H1 (cell line): ENCODE data around the gene PCNP. TPM values are rescaled to one million over a fixed set of nuclear protein-coding genes. Genes with fewer than 3 reads are reported as not detected.

Experiments
- ATF2 ChIP-seq: IDR thresholded peaks from 2 replicates; pipeline ENCODE4 v1.6.1; 2012; ENCODE audit warnings: low read length, inconsistent platforms
- CHD1 ChIP-seq: IDR thresholded peaks from 2 replicates; pipeline ENCODE4 v1.6.1; 2012; ENCODE audit warnings: low read depth, low read length, improper control_type of control experiment
- MAFK ChIP-seq: IDR thresholded peaks from 2 replicates; pipeline ENCODE4 v1.6.1; 2012; ENCODE audit warnings: low read depth, mild to moderate bottlenecking, improper control_type of control experiment, low read length
- RNF2 ChIP-seq: fragments of 200-900, 300-1000 bp; sonication (generic); IDR thresholded peaks from 2 replicates; pipeline ENCODE4 v1.7.1; 2016; ENCODE audit warnings: borderline replicate concordance, low read depth, mild to moderate bottlenecking, antibody characterized with exemption, low read length; ENCODE audit not compliant: poor library complexity, severe bottlenecking; ENCODE audit errors: missing control alignments
- SP1 ChIP-seq: IDR thresholded peaks from 2 replicates; pipeline ENCODE4 v1.6.1; 2011; ENCODE audit warnings: low read depth, low read length
- TBP ChIP-seq: IDR thresholded peaks from 2 replicates; pipeline ENCODE4 v1.6.1; 2011; ENCODE audit warnings: low read depth, low read length, improper control_type of control experiment
- polyA plus RNA-seq, 7 experiments: library from polyadenylated mRNA; depleted of rRNA in 3 of 7; stranded (reverse) in 5 of 7; unstranded in 2 of 7; fragments of >200 nt in 5 of 7; fragments of 200-250 nt in 2 of 7; gene quantifications; 1 replicate in 5 of 7; 2 replicates in 1 of 7; 4 replicates in 1 of 7; pipeline versions ENCODE4 v1.2.1 to v1.2.3, GENCODE V29; 2011 to 2013; ENCODE audit warnings: missing spikeins in 2 of 7, mixed read lengths in 2 of 7
- total RNA-seq: library from RNA; stranded (reverse); fragmentation: NEBNext Ultra II Directional; extraction: Animal tissue kit (Norgen Biotek cat#: 25700); gene quantifications from 2 replicates; pipeline ENCODE4 v1.2.1, GENCODE V29; 2021

The PCNP gene
- total and polyA plus RNA-seq, 2 of the 8 experiments (the other 6 are each of a cell fraction or from before 2014, with no cell fraction given), result 29.1 to 192 TPM

- no peak for TF ChIP-seq ATF2
- no peak for TF ChIP-seq TBP
- no peak for TF ChIP-seq SP1
- no peak for TF ChIP-seq CHD1
- TF ChIP-seq MAFK, result no peak
- TF ChIP-seq RNF2, result no peak
Measured at GRCh38 chr3:101617478-101617877, 43.5 kb downstream of the PCNP start (continued).
